GM18520 (cell line): ENCODE results near the gene PLEKHN1.
"Not testable (repeated sequence)": the region's sequence is repeated elsewhere in the genome, so short reads cannot be mapped to it uniquely, and the experiment has no call there.

Source experiments
- ATAC-seq: cut with Tn5 transposase; IDR thresholded peaks from one replicate; pipeline ENCODE4 v1.9.1; 2021; ENCODE audit not compliant: unreplicated experiment

Gene PLEKHN1

DNA sequence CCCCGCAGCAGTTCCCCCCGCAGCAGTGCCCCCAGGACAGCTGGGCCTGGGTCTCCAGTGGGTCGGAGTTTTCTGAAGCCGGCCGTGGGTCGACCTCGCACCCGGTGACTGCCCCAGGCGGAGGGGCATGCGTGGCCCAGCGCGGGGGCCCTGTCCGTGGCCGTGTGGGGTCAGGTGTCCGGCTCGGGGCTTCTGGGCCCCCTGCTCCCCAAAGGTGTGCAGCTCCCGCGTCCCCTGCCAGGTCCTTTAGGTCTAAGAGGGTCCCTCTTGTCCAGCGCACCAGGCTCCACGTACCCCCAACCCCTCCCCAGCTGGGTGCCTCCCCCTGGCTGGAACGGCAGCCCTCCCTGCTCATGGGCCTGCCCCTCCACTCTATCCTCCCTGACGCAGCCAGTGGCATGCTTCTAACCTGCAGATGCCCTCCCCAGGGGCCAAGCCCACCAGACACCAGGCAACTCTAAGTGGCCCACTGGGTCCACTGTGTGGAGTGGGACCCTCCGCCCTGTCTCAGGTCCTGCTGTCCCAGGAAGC is 39.6 kb downstream of the PLEKHN1 start:
- no peak for ATAC-seq

DNA sequence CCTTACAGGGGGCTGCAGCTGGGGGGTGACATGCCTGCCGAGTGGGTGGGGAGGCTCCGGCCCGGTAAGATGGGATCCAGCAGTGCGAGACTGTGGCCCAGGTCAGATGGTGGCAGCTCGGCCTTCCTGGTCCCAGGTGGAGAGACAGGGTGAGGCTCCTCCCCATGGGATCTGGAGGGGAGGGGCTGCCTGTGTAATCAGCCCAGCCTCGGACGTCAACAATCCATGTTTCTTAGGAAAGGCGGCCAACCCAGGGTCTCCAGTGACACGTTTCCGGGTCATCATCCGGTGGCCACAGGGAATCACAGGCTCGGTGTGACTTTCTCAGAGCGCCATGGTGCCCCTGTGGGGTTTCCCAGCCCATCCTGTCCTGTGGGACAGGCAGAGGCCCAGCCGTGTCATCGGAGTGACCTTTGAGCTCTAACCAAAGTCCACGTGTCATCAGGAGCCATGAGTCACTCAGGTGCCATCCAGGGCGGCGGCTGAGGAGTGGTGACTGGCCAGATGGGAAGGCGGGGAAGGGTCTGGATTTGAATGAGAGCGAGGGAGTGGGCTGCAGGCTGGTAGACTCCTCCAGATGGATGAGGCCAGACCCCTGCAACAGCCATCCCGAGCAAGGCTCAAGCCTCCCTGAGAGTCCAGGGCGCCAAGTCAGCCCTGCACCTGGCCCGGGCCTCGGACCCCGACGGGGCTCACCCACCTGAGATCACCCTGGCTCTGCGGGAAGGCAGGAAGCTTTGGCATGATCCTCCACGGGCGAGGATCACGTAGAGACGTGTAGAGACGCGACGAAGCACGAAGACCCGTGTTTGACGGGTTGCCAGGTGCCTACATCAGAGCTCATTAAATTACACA is 40.2 kb downstream of the PLEKHN1 start:
- no peak for ATAC-seq

DNA sequence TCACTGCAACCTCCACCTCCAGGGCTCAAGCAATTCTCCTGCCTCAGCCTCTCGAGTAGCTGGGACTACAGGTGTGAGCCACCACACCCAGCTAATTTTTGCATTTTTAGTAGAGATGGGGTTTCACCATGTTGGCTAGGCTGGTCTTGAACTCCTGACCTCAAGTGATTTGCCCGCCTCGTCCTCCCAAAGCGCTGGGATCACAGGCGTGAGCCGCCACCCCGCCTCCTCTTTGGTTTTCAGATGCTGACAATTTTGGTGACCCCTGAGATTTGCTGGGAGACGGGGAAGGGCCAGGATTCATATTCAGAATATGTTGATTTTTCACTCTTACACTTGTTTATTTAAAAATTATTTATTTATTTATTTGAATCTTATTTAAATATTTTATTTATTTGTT is 43.8 kb downstream of the PLEKHN1 start:
- not testable (repeated sequence) for ATAC-seq

DNA sequence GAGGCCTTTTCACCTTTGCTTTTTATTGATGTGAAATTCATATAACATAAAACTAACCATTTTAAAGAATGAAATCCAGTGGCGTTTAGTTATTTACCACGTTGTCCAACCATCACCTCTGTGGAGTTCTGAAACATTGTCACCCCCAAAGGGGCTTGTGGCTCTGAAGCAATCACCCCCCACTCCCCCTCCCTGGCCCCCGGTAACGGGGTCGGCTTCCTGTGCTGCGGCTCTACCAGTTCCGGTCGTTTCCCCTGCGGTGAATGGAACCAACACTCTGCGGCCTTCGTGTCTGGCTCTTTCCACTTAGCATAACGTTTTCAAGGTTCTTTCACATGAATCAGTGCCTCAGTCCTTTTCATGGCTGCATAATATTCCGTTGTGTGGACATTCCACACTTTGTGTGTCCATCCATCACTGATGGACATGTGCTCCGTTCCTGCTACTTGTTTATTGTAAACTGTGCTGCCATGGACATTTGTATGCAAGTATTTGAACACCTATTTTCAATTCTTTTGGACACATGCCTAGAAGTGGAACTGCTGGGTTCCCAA is 45.2 kb downstream of the PLEKHN1 start:
- ATAC-seq = no peak

DNA sequence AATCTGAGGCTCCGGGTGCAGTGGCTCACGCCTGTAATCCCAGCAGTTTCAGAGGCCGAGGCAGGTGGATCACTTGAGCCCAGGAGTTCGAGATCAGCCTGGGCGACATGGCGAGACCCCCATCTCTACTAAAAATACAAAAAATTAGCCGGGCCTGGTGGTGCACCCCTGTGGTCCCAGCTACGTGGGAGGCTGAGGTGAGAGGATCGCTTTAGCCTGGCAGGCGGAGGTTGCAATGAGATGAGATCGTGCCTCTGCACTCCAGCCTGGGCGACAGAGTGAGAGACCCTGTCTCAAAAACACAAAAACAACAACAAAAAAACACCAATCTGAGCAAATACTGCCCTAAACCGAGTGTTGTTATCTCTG is 46.4 kb downstream of the PLEKHN1 start:
- peak; percentile 10 for ATAC-seq

DNA sequence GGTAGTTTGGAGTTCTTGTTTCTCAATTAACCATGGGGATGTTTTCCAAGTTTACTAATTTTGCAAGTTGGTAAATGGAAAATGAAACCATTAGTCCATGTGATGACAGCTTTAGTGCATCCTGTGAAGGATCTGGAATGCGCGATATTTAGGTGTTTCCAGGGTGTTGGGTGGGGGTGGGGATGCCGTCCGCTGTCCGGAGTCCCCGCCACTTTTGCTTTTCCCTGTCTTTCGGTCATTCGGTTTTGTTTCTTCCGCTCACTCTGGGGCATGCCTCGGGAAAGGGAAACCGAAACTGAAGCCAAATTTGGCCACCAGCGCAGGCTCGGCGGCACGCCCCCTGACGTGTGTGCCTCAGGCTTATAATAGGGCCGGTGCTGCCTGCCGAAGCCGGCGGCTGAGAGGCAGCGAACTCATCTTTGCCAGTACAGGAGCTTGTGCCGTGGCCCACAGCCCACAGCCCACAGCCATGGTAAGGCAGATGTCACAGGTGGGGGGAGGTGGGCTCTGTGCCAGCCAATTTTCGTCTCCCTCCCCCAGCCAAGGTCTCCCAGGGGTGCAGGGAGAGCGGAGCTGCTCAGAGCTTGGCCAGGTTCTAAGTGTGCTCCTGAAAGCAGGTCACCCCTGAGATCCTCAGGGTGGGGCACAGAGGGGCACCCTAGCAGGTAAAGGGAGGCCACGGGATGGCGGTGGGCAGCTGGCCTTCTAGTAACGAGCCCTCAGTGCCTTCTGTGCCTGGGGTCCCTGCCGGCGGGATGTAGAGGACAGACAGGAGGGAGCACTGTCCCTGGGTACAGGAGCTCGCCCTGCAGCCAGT is 47.0 kb downstream of the PLEKHN1 start, which contains the start of gene ISG15:
ISG15 (plus strand) TSS at position 393 of the 817 bp plus-strand sequence; CDS start at position 470, 77 bp downstream.
- ATAC-seq = peak; percentile 63

DNA sequence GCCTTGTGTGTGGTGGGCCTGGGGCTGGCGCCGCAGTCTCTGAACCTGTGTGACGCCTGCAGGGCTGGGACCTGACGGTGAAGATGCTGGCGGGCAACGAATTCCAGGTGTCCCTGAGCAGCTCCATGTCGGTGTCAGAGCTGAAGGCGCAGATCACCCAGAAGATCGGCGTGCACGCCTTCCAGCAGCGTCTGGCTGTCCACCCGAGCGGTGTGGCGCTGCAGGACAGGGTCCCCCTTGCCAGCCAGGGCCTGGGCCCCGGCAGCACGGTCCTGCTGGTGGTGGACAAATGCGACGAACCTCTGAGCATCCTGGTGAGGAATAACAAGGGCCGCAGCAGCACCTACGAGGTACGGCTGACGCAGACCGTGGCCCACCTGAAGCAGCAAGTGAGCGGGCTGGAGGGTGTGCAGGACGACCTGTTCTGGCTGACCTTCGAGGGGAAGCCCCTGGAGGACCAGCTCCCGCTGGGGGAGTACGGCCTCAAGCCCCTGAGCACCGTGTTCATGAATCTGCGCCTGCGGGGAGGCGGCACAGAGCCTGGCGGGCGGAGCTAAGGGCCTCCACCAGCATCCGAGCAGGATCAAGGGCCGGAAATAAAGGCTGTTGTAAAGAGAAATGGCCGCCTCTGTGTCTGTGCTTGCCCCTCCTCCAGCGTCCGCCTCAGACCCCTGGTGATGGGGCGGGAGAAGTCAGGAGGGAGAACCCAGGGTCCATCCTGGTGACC is 47.8 kb downstream of the PLEKHN1 start:
- no peak for ATAC-seq

DNA sequence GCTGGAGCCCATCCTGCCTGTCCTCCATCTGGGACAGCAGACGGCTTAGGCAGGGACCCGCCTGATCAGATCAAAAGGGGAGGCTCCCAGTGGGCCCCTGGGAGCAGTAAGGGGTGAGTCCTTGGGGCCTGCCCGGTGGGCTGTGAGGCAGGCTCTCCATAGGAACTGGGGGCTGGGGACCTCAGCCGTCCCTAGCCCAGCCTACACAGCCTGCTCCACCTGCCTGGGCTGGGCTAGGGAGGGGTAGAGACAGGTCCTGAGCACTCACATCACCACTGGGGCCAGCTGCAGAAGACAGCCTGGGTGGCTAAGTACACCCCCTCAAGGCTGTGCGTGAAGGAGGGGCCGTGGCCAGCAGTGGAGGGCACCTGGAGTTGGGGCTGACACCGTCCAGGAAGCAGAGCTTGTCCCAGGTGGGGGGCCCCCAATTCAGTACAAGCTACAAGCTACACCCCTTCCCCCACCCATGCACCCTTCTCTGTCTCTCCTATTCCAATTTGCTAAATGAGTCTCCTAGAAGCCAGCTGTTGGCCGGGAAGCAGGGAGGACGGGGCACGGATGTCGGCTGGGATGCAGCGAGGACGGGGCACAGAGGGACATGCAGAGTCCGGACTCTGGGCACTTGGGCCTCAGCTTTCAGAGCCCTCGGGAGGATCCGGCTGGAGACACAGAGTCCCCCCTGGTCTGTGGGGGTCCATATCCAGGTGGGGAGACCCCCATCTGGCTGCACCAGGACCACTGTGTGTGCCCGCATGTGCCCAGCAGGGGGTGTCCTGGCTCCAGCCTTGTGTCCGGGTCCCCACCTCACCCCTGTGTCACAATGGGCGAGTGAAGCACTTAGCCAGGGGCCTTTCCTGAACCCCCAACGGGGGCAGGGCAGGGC is 48.8 kb downstream of the PLEKHN1 start:
- no peak for ATAC-seq

DNA sequence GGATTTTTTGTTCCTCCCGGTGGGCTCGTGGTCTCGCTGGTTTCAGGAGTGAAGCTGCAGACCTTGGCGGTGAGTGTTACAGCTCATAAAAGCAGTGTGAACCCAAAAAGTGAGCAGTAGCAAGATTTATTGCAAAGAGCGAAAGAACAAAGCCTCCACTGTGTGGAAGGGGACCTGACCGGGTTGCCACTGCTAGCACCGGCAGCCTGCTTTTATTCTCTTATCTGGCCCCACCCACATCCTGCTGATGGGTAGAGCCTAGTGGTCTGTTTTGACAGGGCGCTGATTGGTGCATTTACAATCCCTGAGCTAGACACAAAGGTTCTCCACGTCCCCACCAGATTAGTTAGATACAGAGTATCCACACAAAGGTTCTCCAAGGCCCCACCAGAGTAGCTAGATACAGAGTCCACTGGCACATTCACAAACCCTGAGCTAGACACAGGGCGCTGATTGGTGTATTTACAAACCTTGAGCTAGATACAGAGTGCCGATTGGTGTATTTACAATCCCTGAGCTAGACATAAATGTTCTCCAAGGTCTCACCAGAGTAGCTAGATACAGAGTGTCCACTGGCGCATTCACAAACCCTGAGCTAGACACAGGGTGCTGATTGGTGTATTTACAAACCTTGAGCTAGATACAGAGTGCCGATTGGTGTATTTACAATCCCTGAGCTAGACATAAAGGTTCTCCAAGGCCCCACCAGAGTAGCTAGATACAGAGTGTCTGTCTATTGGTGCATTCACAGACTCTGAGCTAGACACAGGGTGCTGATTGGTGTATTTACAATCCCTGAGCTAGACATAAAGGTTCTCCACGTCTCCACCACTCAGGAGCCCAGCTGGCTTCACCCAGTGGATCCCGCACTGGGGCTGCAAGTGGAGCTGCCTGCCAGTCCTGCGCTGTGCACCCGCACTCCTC is 51.4 kb downstream of the PLEKHN1 start:
- ATAC-seq = not testable (repeated sequence)

DNA sequence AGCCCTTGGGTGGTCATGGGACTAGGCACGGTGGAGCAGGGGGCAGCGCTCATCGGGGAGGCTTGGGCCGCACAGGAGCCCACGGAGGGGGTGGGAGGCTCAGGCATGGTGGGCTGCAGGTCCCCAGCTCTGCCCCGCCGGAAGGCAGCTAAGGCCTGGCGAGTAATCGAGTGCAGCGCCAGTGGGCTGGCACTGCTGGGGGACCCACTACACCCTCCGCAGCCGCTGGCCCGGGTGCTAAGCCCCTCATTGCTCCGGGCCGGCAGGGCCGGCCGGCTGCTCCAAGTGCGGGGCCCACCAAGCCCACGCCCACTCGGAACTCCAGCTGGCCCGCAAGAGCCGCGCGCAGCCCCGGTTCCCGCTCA is 52.0 kb downstream of the PLEKHN1 start:
- ATAC-seq = not testable (repeated sequence)

DNA sequence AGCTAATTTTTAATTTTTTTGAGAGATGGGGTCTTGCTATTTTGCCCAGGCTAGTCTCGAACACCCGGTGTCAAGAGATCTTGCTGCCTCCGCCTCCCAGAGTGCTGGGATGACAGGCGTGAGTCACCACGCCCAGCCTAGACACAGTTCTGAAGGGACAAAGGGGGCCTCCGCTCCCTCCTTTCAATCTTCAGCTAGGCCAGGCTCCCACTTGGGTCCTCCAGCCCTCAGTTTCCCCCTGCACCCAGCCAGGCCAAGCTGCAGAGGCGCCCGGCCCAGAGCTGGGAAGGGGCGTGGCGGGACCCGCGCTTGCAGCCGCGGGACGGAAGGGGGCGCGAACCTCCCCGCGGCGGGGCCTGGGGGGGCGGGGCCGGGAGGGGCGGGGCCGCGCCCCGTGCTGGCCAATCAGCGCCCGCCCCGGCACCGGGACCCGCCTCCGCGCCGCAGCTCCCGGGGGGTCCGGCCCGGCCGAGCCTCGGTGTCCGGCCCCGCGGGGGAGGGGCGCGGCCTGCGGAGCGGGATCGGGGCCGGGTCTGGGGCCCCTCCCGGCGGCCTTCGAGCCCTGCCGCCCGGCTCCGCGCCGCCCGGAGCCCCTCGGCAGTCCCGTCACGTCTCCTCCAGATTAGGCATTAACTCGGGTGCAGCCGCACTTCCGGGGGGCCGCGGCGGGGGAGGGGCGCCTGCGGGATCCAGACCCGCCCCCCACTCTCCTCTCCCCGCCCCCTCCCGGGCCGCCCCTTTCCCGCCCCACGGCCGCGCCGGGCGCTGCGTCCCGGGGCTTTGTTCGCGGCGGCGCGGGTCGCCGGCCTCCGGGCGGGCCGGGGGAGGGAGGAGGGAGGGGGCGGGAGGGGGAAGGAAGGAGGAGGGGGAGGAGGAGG is 53.1 kb downstream of the PLEKHN1 start:
- ATAC-seq = peak; percentile 67

DNA sequence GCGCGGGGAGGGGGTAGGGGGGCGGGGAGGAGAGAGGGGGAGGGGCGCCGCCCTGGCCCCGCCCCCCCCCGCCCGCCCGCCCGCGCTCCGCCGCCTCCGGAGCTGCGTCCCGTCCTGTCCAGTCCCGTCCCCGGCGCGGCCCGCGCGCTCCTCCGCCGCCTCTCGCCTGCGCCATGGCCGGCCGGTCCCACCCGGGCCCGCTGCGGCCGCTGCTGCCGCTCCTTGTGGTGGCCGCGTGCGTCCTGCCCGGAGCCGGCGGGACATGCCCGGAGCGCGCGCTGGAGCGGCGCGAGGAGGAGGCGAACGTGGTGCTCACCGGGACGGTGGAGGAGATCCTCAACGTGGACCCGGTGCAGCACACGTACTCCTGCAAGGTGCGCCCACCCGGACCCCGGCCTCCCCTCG is 53.7 kb downstream of the PLEKHN1 start, which contains the start of gene AGRN:
AGRN (plus strand) TSS at position 121 of the 405 bp plus-strand sequence; CDS start at position 174, 53 bp downstream.
- peak; percentile 21 for ATAC-seq

DNA sequence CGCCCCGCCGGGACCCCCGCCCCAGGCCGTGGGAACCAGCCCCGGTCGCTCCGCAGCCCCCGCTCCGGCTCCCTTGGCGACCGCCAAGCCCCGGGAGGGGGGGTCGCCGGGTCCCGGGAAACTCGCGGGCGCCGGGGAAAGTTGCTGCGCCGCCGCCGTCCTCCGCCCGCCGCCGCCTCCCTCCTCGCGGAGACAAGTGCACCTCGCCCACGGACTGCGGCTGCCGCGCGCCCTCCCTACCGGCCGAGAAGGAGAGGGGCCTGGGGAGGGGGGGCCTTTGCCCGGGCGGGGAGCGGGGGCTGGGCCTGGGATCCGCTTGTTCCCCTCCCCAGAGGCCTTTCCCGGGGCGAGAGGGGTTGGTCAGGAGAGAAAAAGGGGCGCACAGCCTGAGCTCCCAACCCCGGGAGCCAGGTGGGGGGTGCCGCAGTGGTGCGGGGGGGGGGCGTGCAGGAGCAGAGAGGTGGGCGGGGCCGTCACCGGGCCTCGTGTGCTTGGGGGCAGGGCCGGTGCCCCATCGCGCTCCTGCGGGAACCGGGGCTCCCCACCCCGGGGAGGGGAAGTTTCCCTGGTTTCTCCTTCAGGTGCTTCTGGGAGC is 54.2 kb downstream of the PLEKHN1 start:
- no peak for ATAC-seq

DNA sequence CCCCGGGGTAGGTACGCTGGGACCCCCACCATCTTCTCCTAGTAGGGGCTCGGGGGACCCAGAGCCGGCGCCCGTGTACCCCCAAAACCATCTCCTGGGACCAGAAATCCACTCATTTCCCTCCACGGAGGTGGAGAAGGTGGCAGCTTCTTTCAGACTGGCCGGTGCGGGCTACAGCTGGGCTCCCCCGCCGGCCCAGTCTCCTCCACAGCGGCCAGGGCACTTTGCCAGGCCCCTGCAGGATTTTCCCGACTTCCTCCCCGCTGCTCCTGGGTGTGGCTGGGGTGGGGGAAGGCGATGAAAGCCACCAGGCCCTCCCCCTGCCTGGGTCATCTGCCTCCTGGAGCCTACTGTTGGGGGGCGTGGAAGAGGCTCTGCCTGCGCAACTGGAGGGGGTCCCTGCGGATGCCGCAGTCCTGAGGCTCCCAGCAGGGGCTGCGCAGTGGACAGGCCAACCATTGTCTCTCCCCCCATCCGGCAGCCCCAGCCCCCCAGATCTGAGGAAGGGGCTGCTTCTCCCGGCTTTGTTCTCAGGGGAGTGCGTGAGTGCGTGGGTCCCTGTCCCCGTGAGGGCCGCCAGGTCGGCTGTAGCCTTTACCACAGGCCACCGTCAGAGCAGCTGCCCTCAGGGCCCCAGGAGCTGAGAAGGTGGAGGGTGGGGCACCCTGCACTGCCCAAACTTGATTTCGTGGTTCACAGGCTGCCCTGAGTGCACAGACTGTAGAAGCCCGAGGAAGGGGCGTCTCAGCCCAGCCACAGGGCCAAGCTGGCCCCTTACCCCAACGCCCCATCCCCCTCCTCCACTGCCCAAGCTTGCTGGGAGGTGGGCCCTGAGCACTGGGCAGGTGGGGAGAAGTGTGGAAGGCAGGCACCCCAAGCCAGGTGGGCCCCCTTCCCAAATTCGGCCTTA is 55.0 kb downstream of the PLEKHN1 start:
- no peak for ATAC-seq

DNA sequence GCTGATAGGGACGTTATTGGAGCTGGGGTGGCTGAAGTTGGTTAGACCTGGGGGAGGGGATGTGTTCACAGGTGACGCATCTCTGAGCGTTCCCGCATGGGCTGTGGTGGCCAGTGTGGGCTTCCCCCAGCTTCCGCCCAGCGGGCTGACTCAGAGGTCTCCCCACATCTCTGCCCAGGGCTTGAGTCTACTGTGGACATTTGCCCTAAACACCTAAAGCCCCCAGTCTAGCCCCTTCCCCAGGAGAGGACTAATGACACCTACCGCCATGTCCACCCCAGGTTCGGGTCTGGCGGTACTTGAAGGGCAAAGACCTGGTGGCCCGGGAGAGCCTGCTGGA is 55.6 kb downstream of the PLEKHN1 start:
- ATAC-seq = no peak

DNA sequence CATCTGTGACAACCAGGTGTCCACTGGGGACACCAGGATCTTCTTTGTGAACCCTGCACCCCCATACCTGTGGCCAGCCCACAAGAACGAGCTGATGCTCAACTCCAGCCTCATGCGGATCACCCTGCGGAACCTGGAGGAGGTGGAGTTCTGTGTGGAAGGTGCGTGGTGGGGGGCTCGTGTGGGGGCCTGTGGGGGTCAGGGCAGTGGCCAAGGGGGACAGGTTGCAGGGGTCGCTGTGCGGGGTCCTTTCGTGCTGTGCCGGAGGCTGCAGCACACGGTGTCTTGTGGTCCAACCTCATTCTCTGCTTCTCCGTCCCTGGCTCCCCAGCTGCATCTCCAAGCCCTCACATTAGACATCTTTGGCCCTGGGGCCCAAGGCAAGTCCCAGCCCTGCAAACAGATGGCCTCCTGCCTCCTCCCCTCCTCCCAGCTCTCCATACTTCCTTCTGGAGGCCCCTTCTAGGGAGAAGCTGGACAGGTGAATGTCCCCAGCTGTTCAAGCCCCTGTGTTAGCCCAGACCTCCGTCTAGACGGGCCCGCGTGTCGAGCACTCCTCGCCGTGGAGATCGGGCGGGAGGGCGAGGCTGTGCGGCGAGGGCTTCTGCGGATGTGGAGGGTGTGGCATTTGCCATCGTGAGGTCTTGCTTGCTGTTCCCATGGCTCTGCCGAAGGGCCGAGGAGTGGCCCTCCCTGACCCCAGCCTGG is 56.2 kb downstream of the PLEKHN1 start:
- ATAC-seq = no peak
